ENCODE measurements around the gene PDP2. TPM values are rescaled to one million over a fixed set of nuclear protein-coding genes. Genes with fewer than 3 reads are reported as not detected.

Gene PDP2
- total RNA-seq, 2 donors from 2014 or later, result 4.4 to 6.9 TPM

- Histone ChIP-seq H3K27me3 (no peaks in the 10 kb centered on the region), H3K9me3 (no peaks in the 10 kb centered on the region), H3K27ac (no peak overlapping the region), H3K36me3 (replicated peaks in 1 of 2; ENCODE audit: insufficient read depth in 1 of 2, low read depth in 2 of 2) (no peaks in the 10 kb centered on the region), H3K4me1 (peaks cover 21% of the 10 kb centered on the region), H3K4me3 (no peak overlapping the region)
- ATAC-seq (no peak), DNase-seq (no peak)
- TF ChIP-seq, protein P1, sequence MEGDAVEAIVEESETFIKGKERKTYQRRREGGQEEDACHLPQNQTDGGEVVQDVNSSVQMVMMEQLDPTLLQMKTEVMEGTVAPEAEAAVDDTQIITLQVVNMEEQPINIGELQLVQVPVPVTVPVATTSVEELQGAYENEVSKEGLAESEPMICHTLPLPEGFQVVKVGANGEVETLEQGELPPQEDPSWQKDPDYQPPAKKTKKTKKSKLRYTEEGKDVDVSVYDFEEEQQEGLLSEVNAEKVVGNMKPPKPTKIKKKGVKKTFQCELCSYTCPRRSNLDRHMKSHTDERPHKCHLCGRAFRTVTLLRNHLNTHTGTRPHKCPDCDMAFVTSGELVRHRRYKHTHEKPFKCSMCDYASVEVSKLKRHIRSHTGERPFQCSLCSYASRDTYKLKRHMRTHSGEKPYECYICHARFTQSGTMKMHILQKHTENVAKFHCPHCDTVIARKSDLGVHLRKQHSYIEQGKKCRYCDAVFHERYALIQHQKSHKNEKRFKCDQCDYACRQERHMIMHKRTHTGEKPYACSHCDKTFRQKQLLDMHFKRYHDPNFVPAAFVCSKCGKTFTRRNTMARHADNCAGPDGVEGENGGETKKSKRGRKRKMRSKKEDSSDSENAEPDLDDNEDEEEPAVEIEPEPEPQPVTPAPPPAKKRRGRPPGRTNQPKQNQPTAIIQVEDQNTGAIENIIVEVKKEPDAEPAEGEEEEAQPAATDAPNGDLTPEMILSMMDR (IDR thresholded peaks at IDR 0.05), result no peak
- TF ChIP-seq POLR2A (IDR thresholded peaks at IDR 0.05), result no peak
- 90 to 91% methylated on average over 13 of the region's 14 CpGs for WGBS, 2 donors
- intact Hi-C loops (cut with DNase I), result no loop called here
Observed at GRCh38 chr16:66908762-66909559, 28.6 kb downstream of the PDP2 start.

- H3K4me3 ChIP-seq, result no peak overlapping the region
- no peaks in the 10 kb centered on the region for H3K9me3 ChIP-seq
- no peak for TF ChIP-seq POLR2A (IDR thresholded peaks at IDR 0.05)
- TF ChIP-seq, protein P1 (IDR thresholded peaks at IDR 0.05), result no peak
- no peak for ATAC-seq
- H3K36me3 ChIP-seq (replicated peaks in 1 of 2; ENCODE audit: insufficient read depth in 1 of 2, low read depth in 2 of 2), result no peaks in the 10 kb centered on the region
- H3K27me3 ChIP-seq, result no peaks in the 10 kb centered on the region
- H3K27ac ChIP-seq, result no peak overlapping the region
- DNase-seq, result no peak
- WGBS, 2 donors, result 64 to 78% methylated on average over 10 to 14 of the region's 14 CpGs
- H3K4me1 ChIP-seq, result peaks cover 7% of the 10 kb centered on the region
- intact Hi-C loops (cut with DNase I), result no loop called here
Observed at GRCh38 chr16:66910175-66910940, 30.0 kb downstream of the PDP2 start.

GRCh38 chr16:66911112-66911511 lies 30.8 kb downstream of the PDP2 start:
- Histone ChIP-seq H3K4me1 (no peaks in the 10 kb centered on the region), H3K27me3 (no peaks in the 10 kb centered on the region), H3K4me3 (no peak overlapping the region), H3K36me3 (replicated peaks in 1 of 2; ENCODE audit: insufficient read depth in 1 of 2, low read depth in 2 of 2) (no peaks in the 10 kb centered on the region), H3K9me3 (no peaks in the 10 kb centered on the region), H3K27ac (no peak overlapping the region)
- intact Hi-C loops (cut with DNase I), result no loop called here
- ATAC-seq (no peak), DNase-seq (no peak)
- 80% methylated on average over 5 of the region's 5 CpGs; no CpG with 5 or more reads in 1 of the 2 donors for WGBS, 2 donors
- no peak for TF ChIP-seq POLR2A (IDR thresholded peaks at IDR 0.05)
- TF ChIP-seq, protein P1 (IDR thresholded peaks at IDR 0.05), result no peak

DNA sequence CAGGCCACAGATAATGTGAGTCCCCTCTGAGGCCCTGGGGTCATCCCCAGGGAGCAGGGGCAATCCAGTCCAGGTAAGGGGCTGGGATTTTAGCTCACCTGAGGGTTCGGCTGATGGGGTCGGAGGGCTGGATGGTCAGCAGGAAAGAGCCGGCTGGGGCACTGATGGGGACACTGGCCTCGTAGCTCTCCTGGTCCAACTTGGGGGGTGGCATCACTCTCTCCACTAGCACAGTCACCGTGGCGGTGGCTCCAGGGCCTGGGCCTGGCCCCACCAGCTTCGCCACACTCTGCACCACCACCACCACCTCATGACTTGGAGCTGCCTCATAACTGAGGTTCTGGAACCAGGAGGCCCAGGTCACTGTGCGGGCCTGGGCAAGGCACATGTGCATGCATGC lies 31.5 kb downstream of the PDP2 start:
- Histone ChIP-seq H3K4me1 (no peaks in the 10 kb centered on the region), H3K27ac (no peak overlapping the region), H3K27me3 (no peaks in the 10 kb centered on the region), H3K36me3 (replicated peaks in 1 of 2; ENCODE audit: insufficient read depth in 1 of 2, low read depth in 2 of 2) (no peaks in the 10 kb centered on the region), H3K9me3 (no peaks in the 10 kb centered on the region), H3K4me3 (no peak overlapping the region)
- no peak for ATAC-seq
- DNase-seq, result no peak
- WGBS, 2 donors, result 84% methylated on average over 8 of the region's 8 CpGs; no CpG with 5 or more reads in 1 of the 2 donors
- TF ChIP-seq POLR2A (IDR thresholded peaks at IDR 0.05), result no peak
- intact Hi-C loops (cut with DNase I), result no loop called here

GRCh38 chr16:66913081-66913480 lies 32.8 kb downstream of the PDP2 start:
- H3K36me3 ChIP-seq (replicated peaks in 1 of 2; ENCODE audit: insufficient read depth in 1 of 2, low read depth in 2 of 2), result no peaks in the 10 kb centered on the region
- no peak overlapping the region for H3K4me3 ChIP-seq
- no peaks in the 10 kb centered on the region for H3K27me3 ChIP-seq
- no peaks in the 10 kb centered on the region for H3K9me3 ChIP-seq
- TF ChIP-seq POLR2A (IDR thresholded peaks at IDR 0.05), result no peak
- TF ChIP-seq, protein P1 (IDR thresholded peaks at IDR 0.05), result no peak
- no peak overlapping the region for H3K27ac ChIP-seq
- ATAC-seq (no peak), DNase-seq (no peak)
- intact Hi-C loops (cut with DNase I), result no loop called here
- no peaks in the 10 kb centered on the region for H3K4me1 ChIP-seq
- 40 to 43% methylated on average over 7 to 10 of the region's 10 CpGs for whole genome bisulfite sequencing, 2 donors

Data from body of pancreas (tissue), 4 donors.